Suprapubic skin (tissue), 4 donors: ENCODE data around the gene TNFSF8. TPM values are rescaled to one million over a fixed set of nuclear protein-coding genes. Genes with fewer than 3 reads are reported as not detected.
A peak's percentile ranks its signal among the peaks of the same experiment; 100 is the strongest.

Experiments used
- DNase-seq, 2 donors: peaks; one replicate each; pipeline ENCODE4 v3.0.0-alpha.2; 2019; ENCODE audit warnings: low spot score in 2 of 2
- H3K27ac ChIP-seq: fragments of 200-600 bp; sonication (generic); one replicate; pipeline ENCODE4 v1.5.1; 2019
- H3K27me3 ChIP-seq: fragments of 200-600 bp; sonication (generic); one replicate; pipeline ENCODE4 v1.5.1; 2019
- H3K36me3 ChIP-seq: fragments of 200-600 bp; sonication (generic); one replicate; pipeline ENCODE4 v1.5.1; 2019
- H3K4me1 ChIP-seq: fragments of 200-600 bp; sonication (generic); one replicate; pipeline ENCODE4 v1.5.1; 2019
- H3K4me3 ChIP-seq: fragments of 200-600 bp; sonication (generic); one replicate; pipeline ENCODE4 v1.5.1; 2019; ENCODE audit warnings: mild to moderate bottlenecking
- H3K9me3 ChIP-seq: fragments of 200-600 bp; sonication (generic); one replicate; pipeline ENCODE4 v1.5.1; 2019
- CTCF ChIP-seq, 2 donors: fragments of 200-600 bp in 1 of 2; fragments of 450-650 bp in 1 of 2; sonication (generic) in 1 of 2; IDR thresholded peaks; one replicate each; pipeline ENCODE4 v1.5.1; 2016 to 2019; ENCODE audit warnings: antibody characterized with exemption in 2 of 2, mild to moderate bottlenecking in 1 of 2, moderate library complexity in 1 of 2
- EP300 ChIP-seq: sonication (generic); formaldehyde crosslinking; IDR thresholded peaks from one replicate; pipeline ENCODE4 v1.6.1; 2017; ENCODE audit warnings: antibody characterized with exemption
- POLR2A ChIP-seq, 2 donors: fragments of 450-650 bp; IDR thresholded peaks; one replicate each; pipeline ENCODE4 v1.6.1; 2017; ENCODE audit warnings: antibody characterized with exemption in 2 of 2, mild to moderate bottlenecking in 2 of 2, moderate library complexity in 2 of 2
- POLR2AphosphoS5 ChIP-seq, 3 donors: sonication (generic); formaldehyde crosslinking; IDR thresholded peaks; one replicate each; pipeline ENCODE4 v1.6.1; 2017; ENCODE audit warnings: antibody characterized with exemption in 3 of 3
- WGBS: methylation state at CpG from one replicate; pipeline ENCODE4 v1.1.5; 2018; 5-methylcytosine and 5-hydroxymethylcytosine counted together
- total RNA-seq, 4 donors: library from RNA; depleted of rRNA; stranded (reverse); fragments of >200 nt; gene quantifications; one replicate each; pipeline ENCODE4 v1.1.0, GENCODE V29; 2016

TNFSF8 gene
- total RNA-seq, 4 donors from 2014 or later: 0.23 to 4.0 (median 1.4) TPM

- Histone ChIP-seq H3K9me3 (no peaks in the 10 kb centered on the region), H3K27ac (no peak overlapping the region), H3K4me1 (peaks cover 21% of the 10 kb centered on the region), H3K4me3 (no peak overlapping the region), H3K36me3 (no peaks in the 10 kb centered on the region), H3K27me3 (no peaks in the 10 kb centered on the region)
- no peak for TF ChIP-seq EP300
- peak in 1 of 2 donors; percentile 32 for TF ChIP-seq CTCF (IDR thresholded peaks at IDR 0.05)
- TF ChIP-seq POLR2A (IDR thresholded peaks at IDR 0.05): no peak
- TF ChIP-seq POLR2AphosphoS5 (IDR thresholded peaks at IDR 0.05): no peak
- 68% methylated on average over 7 of the region's 7 CpGs for WGBS
- no peak for DNase-seq
Observed at GRCh38 chr9:114906922-114907571, 23.3 kb downstream of the TNFSF8 start.

- Histone ChIP-seq H3K4me3 (no peak overlapping the region), H3K9me3 (no peaks in the 10 kb centered on the region), H3K36me3 (no peaks in the 10 kb centered on the region), H3K27me3 (no peaks in the 10 kb centered on the region), H3K4me1 (peaks cover 16% of the 10 kb centered on the region), H3K27ac (no peak overlapping the region)
- TF ChIP-seq EP300: no peak
- TF ChIP-seq POLR2AphosphoS5 (IDR thresholded peaks at IDR 0.05): no peak
- TF ChIP-seq CTCF (IDR thresholded peaks at IDR 0.05): no peak
- TF ChIP-seq POLR2A (IDR thresholded peaks at IDR 0.05): no peak
- no peak for DNase-seq
- WGBS: 69% methylated on average over 7 of the region's 7 CpGs
Observed at GRCh38 chr9:114905170-114905940, 25.0 kb downstream of the TNFSF8 start.

GRCh38 chr9:114902786-114903524 is 27.4 kb downstream of the TNFSF8 start:
- TF ChIP-seq CTCF (IDR thresholded peaks at IDR 0.05) (no peak), POLR2AphosphoS5 (IDR thresholded peaks at IDR 0.05) (no peak)
- Histone ChIP-seq H3K36me3 (no peaks in the 10 kb centered on the region), H3K27me3 (no peaks in the 10 kb centered on the region), H3K27ac (no peak overlapping the region), H3K4me3 (no peak overlapping the region), H3K4me1 (peaks cover 11% of the 10 kb centered on the region), H3K9me3 (no peaks in the 10 kb centered on the region)
- WGBS: 89% methylated on average over 4 of the region's 4 CpGs
- no peak for DNase-seq

- Histone ChIP-seq H3K9me3 (no peaks in the 10 kb centered on the region), H3K4me3 (no peak overlapping the region), H3K27me3 (no peaks in the 10 kb centered on the region), H3K36me3 (no peaks in the 10 kb centered on the region), H3K4me1 (peaks cover 7% of the 10 kb centered on the region), H3K27ac (no peak overlapping the region)
- TF ChIP-seq POLR2AphosphoS5 (IDR thresholded peaks at IDR 0.05) (no peak), POLR2A (IDR thresholded peaks at IDR 0.05) (no peak), EP300 (no peak), CTCF (IDR thresholded peaks at IDR 0.05) (no peak)
- DNase-seq: no peak
- 74% methylated on average over 1 of the region's 1 CpG for WGBS
Observed at GRCh38 chr9:114900942-114901802, 29.2 kb downstream of the TNFSF8 start.
